ENCODE results near the gene EWSR1.

The EWSR1 gene

DNA sequence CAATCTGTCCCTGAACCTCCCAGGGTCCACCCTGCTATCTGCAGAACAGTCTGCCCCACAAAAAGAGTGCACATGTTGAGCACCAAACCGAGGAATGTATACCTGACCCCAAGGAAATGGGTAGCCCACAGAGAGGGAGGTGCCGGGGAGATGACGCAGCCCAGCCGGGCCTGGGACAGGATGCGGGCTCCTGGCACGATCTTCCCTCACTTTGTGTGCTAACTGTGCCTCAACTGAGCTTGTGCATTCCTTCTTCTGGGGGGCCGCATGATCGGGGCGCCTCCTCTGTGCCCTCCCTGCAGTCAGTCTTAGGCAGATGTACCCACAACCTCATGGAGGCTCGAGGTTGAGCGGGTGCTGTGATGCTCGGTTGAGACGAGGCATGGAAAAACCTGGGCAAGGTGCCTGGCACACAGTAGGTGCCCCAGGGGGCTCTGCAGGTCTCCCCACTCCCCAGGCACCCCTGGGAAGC, 40.8 kb downstream of the EWSR1 start:
- no peak for ATAC-seq (ENCODE audit: insufficient read depth, low read depth)
- H3K27ac ChIP-seq (ENCODE audit: low read length) = no peak overlapping the region
- H3K4me3 ChIP-seq (ENCODE audit: low read depth in 1 of 2, low read length in 2 of 2) = no peak overlapping the region
- H3K79me2 ChIP-seq (ENCODE audit: insufficient read depth, low read length) = no peaks in the 10 kb centered on the region
- H2AFZ ChIP-seq (ENCODE audit: low read depth, low read length) = no peak overlapping the region
- peaks cover 8% of the 10 kb centered on the region; the same call in 1 of the 2 replicates for H4K20me1 ChIP-seq (ENCODE audit: insufficient read depth, low read length)
- H3K4me1 ChIP-seq (ENCODE audit: insufficient read depth, low read length) = peaks cover 19% of the 10 kb centered on the region
- no peaks in the 10 kb centered on the region for H3K9me3 ChIP-seq (ENCODE audit: insufficient read depth, low read length, severe bottlenecking)
- H3K9ac ChIP-seq (ENCODE audit: low read depth, low read length) = no peak overlapping the region
- no peaks in the 10 kb centered on the region for H3K36me3 ChIP-seq (ENCODE audit: insufficient read depth, low read length)
- TF ChIP-seq EZH2 (IDR thresholded peaks at IDR 0.05; ENCODE audit: borderline replicate concordance, low read depth, low read length, severe bottlenecking) (no peak), CTCF (IDR thresholded peaks at IDR 0.05; ENCODE audit: borderline replicate concordance, extremely low read depth, low read length, poor library complexity, severe bottlenecking) (no peak)
- peaks cover 11% of the 10 kb centered on the region for H3K27me3 ChIP-seq (ENCODE audit: insufficient read depth, low read length, poor library complexity)
- DNase-seq = no peak
- H3K4me2 ChIP-seq (ENCODE audit: insufficient read depth, low read length) = no peak overlapping the region

DNA sequence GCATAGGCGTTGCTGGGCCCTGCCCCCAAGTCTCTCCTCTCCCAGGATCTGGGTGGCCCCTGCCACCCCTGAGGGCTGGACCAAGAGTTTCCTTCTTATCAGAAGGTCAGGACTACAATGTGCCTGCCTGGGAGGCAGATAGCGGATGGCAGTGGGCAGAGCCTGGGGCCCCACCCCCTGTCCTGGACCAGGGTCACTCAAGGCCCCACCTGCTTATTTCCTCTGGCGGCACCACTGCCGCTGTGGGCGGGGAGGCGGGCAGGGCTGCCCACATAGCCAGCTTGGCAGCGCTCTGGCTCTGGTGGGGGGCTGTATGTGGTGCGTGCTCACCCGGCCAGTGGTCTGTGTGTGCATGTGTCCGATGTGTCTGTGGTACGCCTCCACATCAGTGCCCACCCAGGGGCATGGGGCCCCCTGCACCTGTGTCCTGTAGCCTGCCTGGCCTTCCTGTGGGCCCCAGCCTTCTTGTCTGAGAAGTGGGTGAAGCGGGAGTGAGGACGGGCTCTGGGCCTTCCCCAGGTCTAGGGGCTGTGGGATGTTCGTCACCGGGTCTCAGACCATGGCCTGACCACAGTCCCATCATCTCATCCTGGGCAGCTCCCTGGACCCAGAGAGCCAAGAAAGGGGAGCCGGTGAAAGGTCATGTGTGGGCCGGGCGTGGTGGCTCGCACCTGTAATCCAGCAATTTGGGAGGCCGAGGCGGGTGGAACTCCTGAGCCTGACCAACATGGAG, 41.4 kb downstream of the EWSR1 start:
- ATAC-seq (ENCODE audit: insufficient read depth, low read depth) (no peak), DNase-seq (no peak)
- peaks cover 25% of the 10 kb centered on the region for H3K4me1 ChIP-seq (ENCODE audit: insufficient read depth, low read length)
- H3K4me2 ChIP-seq (ENCODE audit: insufficient read depth, low read length) = no peak overlapping the region
- H3K27ac ChIP-seq (ENCODE audit: low read length) = no peak overlapping the region
- no peaks in the 10 kb centered on the region for H3K79me2 ChIP-seq (ENCODE audit: insufficient read depth, low read length)
- no peak overlapping the region for H3K4me3 ChIP-seq (ENCODE audit: low read depth in 1 of 2, low read length in 2 of 2)
- TF ChIP-seq CTCF (IDR thresholded peaks at IDR 0.05; ENCODE audit: borderline replicate concordance, extremely low read depth, low read length, poor library complexity, severe bottlenecking) (no peak), EZH2 (IDR thresholded peaks at IDR 0.05; ENCODE audit: borderline replicate concordance, low read depth, low read length, severe bottlenecking) (no peak)
- no peaks in the 10 kb centered on the region for H3K36me3 ChIP-seq (ENCODE audit: insufficient read depth, low read length)
- peaks cover 16% of the 10 kb centered on the region for H3K27me3 ChIP-seq (ENCODE audit: insufficient read depth, low read length, poor library complexity)
- H3K9ac ChIP-seq (ENCODE audit: low read depth, low read length) = no peak overlapping the region
- H2AFZ ChIP-seq (ENCODE audit: low read depth, low read length) = no peak overlapping the region
- peaks cover 12% of the 10 kb centered on the region; the same call in 1 of the 2 replicates for H4K20me1 ChIP-seq (ENCODE audit: insufficient read depth, low read length)
- H3K9me3 ChIP-seq (ENCODE audit: insufficient read depth, low read length, severe bottlenecking) = no peaks in the 10 kb centered on the region

- Histone ChIP-seq H2AFZ (ENCODE audit: low read depth, low read length) (no peak overlapping the region), H3K27me3 (ENCODE audit: insufficient read depth, low read length, poor library complexity) (peaks cover 19% of the 10 kb centered on the region), H4K20me1 (ENCODE audit: insufficient read depth, low read length) (peaks cover 9% of the 10 kb centered on the region; the same call in 1 of the 2 replicates), H3K27ac (ENCODE audit: low read length) (no peak overlapping the region), H3K4me1 (ENCODE audit: insufficient read depth, low read length) (peaks cover 29% of the 10 kb centered on the region), H3K4me3 (ENCODE audit: low read depth in 1 of 2, low read length in 2 of 2) (no peak overlapping the region), H3K4me2 (ENCODE audit: insufficient read depth, low read length) (no peak overlapping the region), H3K36me3 (ENCODE audit: insufficient read depth, low read length) (no peaks in the 10 kb centered on the region), H3K79me2 (ENCODE audit: insufficient read depth, low read length) (no peaks in the 10 kb centered on the region), H3K9ac (ENCODE audit: low read depth, low read length) (no peak overlapping the region), H3K9me3 (ENCODE audit: insufficient read depth, low read length, severe bottlenecking) (no peaks in the 10 kb centered on the region)
- ATAC-seq (ENCODE audit: insufficient read depth, low read depth) (no peak), DNase-seq (no peak)
- TF ChIP-seq CTCF (IDR thresholded peaks at IDR 0.05; ENCODE audit: borderline replicate concordance, extremely low read depth, low read length, poor library complexity, severe bottlenecking) (no peak), EZH2 (IDR thresholded peaks at IDR 0.05; ENCODE audit: borderline replicate concordance, low read depth, low read length, severe bottlenecking) (no peak)
Measured at GRCh38 chr22:29310065-29310862, 42.2 kb downstream of the EWSR1 start.

Data from DND-41 (cell line).